H9 (cell line): ENCODE data around the gene ATP2B2. TPM values are rescaled to one million over a fixed set of nuclear protein-coding genes. Genes with fewer than 3 reads are reported as not detected.

ENCODE experiments used
- DNase-seq: peaks from one replicate; pipeline ENCODE4 v3.0.0-alpha.2; 2017
- H2AFZ ChIP-seq: one replicate; pipeline ENCODE4 v1.6.1; 2013; ENCODE audit warnings: mild to moderate bottlenecking, low read length, control low read depth, moderate library complexity
- H2AK5ac ChIP-seq: 2 replicates; pipeline ENCODE4 v1.6.1; 2013; ENCODE audit warnings: low read length, control low read depth, mixed read lengths; ENCODE audit not compliant: insufficient read length
- H2BK120ac ChIP-seq: one replicate; pipeline ENCODE4 v1.6.1; 2013; ENCODE audit warnings: low read depth, mild to moderate bottlenecking, low read length, control low read depth, inconsistent platforms; ENCODE audit not compliant: poor library complexity, severe bottlenecking
- H2BK12ac ChIP-seq: 2 replicates; pipeline ENCODE4 v1.6.1; 2013; ENCODE audit warnings: low read length, control low read depth, mixed read lengths, low read depth; ENCODE audit not compliant: insufficient read length
- H2BK15ac ChIP-seq: 2 replicates; pipeline ENCODE4 v1.6.1; 2013; ENCODE audit warnings: low read depth, low read length, control low read depth
- H2BK20ac ChIP-seq: one replicate; pipeline ENCODE4 v1.6.1; 2013; ENCODE audit warnings: low read depth, mild to moderate bottlenecking, low read length, control low read depth, inconsistent platforms; ENCODE audit not compliant: poor library complexity, severe bottlenecking
- H2BK5ac ChIP-seq: 2 replicates; pipeline ENCODE4 v1.6.1; 2013; ENCODE audit warnings: low read length, control low read depth, mixed read lengths; ENCODE audit not compliant: insufficient read length
- H3K14ac ChIP-seq: 2 replicates; pipeline ENCODE4 v1.6.1; 2013; ENCODE audit warnings: low read length, control low read depth; ENCODE audit not compliant: insufficient read depth
- H3K18ac ChIP-seq: 2 replicates; pipeline ENCODE4 v1.6.1; 2013; ENCODE audit warnings: low read depth, mild to moderate bottlenecking, mixed read lengths, low read length, control low read depth; ENCODE audit not compliant: insufficient read length
- H3K23ac ChIP-seq: 2 replicates; pipeline ENCODE4 v1.6.1; 2013; ENCODE audit warnings: low read length, control low read depth, mixed read lengths, low read depth; ENCODE audit not compliant: insufficient read length
- H3K23me2 ChIP-seq: 2 replicates; pipeline ENCODE4 v1.6.1; 2013; ENCODE audit warnings: low read depth, mild to moderate bottlenecking, mixed read lengths, low read length, control low read depth; ENCODE audit not compliant: insufficient read length, poor library complexity, severe bottlenecking
- H3K27ac ChIP-seq: 2 replicates; pipeline ENCODE4 v1.5.1; 2013; ENCODE audit warnings: low read length, control low read depth, mixed read lengths, low read depth; ENCODE audit not compliant: insufficient read length
- H3K27me3 ChIP-seq: 2 replicates; pipeline ENCODE4 v1.6.1; 2013; ENCODE audit warnings: low read length, control low read depth, inconsistent platforms; ENCODE audit not compliant: insufficient read depth
- H3K4ac ChIP-seq: 2 replicates; pipeline ENCODE4 v1.6.1; 2013; ENCODE audit warnings: low read depth, mild to moderate bottlenecking, control low read depth, inconsistent platforms, low read length, moderate library complexity
- H3K4me1 ChIP-seq: 2 replicates; pipeline ENCODE4 v1.6.1; 2013; ENCODE audit warnings: low read length, control low read depth, inconsistent platforms; ENCODE audit not compliant: insufficient read depth
- H3K4me2 ChIP-seq: 2 replicates; pipeline ENCODE4 v1.6.1; 2013; ENCODE audit warnings: low read length, control low read depth, mixed read lengths; ENCODE audit not compliant: insufficient read length, insufficient read depth
- H3K56ac ChIP-seq: 2 replicates; pipeline ENCODE4 v1.6.1; 2013; ENCODE audit warnings: low read depth, mild to moderate bottlenecking, mixed read lengths, low read length, control low read depth; ENCODE audit not compliant: insufficient read length
- H3K79me1 ChIP-seq: 2 replicates; pipeline ENCODE4 v1.6.1; 2013; ENCODE audit warnings: low read depth, mild to moderate bottlenecking, moderate library complexity, low read length, control low read depth, inconsistent platforms; ENCODE audit not compliant: insufficient read depth, poor library complexity, severe bottlenecking
- H3K79me2 ChIP-seq: 2 replicates; pipeline ENCODE4 v1.6.1; 2013; ENCODE audit warnings: low read length, control low read depth, inconsistent platforms; ENCODE audit not compliant: insufficient read depth
- H3K9ac ChIP-seq: 2 replicates; pipeline ENCODE4 v1.6.1; 2013; ENCODE audit warnings: low read length, control low read depth, mixed read lengths; ENCODE audit not compliant: insufficient read length; ENCODE audit errors: extremely low read depth
- H3K9me3 ChIP-seq: one replicate; pipeline ENCODE4 v1.6.1; 2013; ENCODE audit warnings: low read depth, low read length, inconsistent platforms; ENCODE audit not compliant: control insufficient read depth
- H3T11ph ChIP-seq: one replicate; pipeline ENCODE4 v1.6.1; 2013; ENCODE audit warnings: mild to moderate bottlenecking, low read length, control low read depth, inconsistent platforms
- H4K20me1 ChIP-seq: one replicate; pipeline ENCODE4 v1.6.1; 2013; ENCODE audit not compliant: control insufficient read depth, insufficient read length, insufficient read depth
- H4K5ac ChIP-seq: 2 replicates; pipeline ENCODE4 v1.6.1; 2013; ENCODE audit warnings: low read depth, mild to moderate bottlenecking, mixed read lengths, low read length, control low read depth; ENCODE audit not compliant: insufficient read length
- H4K8ac ChIP-seq: replicated peaks from 2 replicates; pipeline ENCODE4 v1.6.1; 2013; ENCODE audit warnings: low read length, control low read depth, mixed read lengths, low read depth; ENCODE audit not compliant: insufficient read length
- H4K91ac ChIP-seq: 2 replicates; pipeline ENCODE4 v1.6.1; 2013; ENCODE audit warnings: low read depth, mild to moderate bottlenecking, moderate library complexity, mixed read lengths, low read length, control low read depth; ENCODE audit not compliant: insufficient read length
- H3K27ac Mint-ChIP-seq, 3 experiments: 2 replicates in 2 of 3; 3 replicates in 1 of 3; pipeline ENCODE4 v1.8.0; 2020 to 2021; ENCODE audit warnings: mixed read lengths in 3 of 3, mild to moderate bottlenecking in 1 of 3, moderate library complexity in 1 of 3
- H3K27me3 Mint-ChIP-seq: 2 replicates; pipeline ENCODE4 v1.8.0; 2021; ENCODE audit warnings: low read depth, mild to moderate bottlenecking, moderate library complexity, mixed read lengths
- H3K36me3 Mint-ChIP-seq, 3 experiments: 2 replicates in 2 of 3; 3 replicates in 1 of 3; pipeline ENCODE4 v1.8.0; 2020 to 2021; ENCODE audit warnings: low read depth in 3 of 3, mixed read lengths in 3 of 3; ENCODE audit not compliant: insufficient read depth in 1 of 3
- H3K4me1 Mint-ChIP-seq, 2 experiments: 2 replicates each; pipeline ENCODE4 v1.8.0; 2020; ENCODE audit warnings: mixed read lengths in 2 of 2
- H3K4me3 Mint-ChIP-seq, 2 experiments: 2 replicates in 1 of 2; 3 replicates in 1 of 2; pipeline ENCODE4 v1.8.0; 2020 to 2021; ENCODE audit warnings: mild to moderate bottlenecking in 2 of 2, mixed read lengths in 2 of 2, moderate library complexity in 1 of 2
- H3K9me3 Mint-ChIP-seq, 2 experiments: 2 replicates in 1 of 2; 3 replicates in 1 of 2; pipeline ENCODE4 v1.8.0; 2020; ENCODE audit warnings: mild to moderate bottlenecking in 2 of 2, mixed read lengths in 2 of 2, moderate library complexity in 1 of 2
- WGBS: extraction: QIAGEN DNeasy Blood & Tissue Kit; methylation state at CpG from one replicate; pipeline ENCODE4 v1.1.7; 2013; ENCODE audit warnings: missing lambda C conversion rate, low lambda C conversion rate, mixed read lengths; ENCODE audit not compliant: insufficient read length; ENCODE audit errors: extremely low coverage; 5-methylcytosine and 5-hydroxymethylcytosine counted together
- total RNA-seq: library from RNA; stranded (reverse); gene quantifications from 2 replicates; pipeline ENCODE4 v1.2.1, GENCODE V29; 2021
- TF ChIP-seq, protein P1 (sequence below): fragments of 200-600 bp; sonication (generic); conservative IDR thresholded peaks from 3 replicates; pipeline ENCODE4 v1.8.0; 2021; ENCODE audit warnings: antibody characterized with exemption, mild to moderate bottlenecking

Gene ATP2B2
- total RNA-seq, 1 experiment from 2014 or later = 0.33 TPM

DNA sequence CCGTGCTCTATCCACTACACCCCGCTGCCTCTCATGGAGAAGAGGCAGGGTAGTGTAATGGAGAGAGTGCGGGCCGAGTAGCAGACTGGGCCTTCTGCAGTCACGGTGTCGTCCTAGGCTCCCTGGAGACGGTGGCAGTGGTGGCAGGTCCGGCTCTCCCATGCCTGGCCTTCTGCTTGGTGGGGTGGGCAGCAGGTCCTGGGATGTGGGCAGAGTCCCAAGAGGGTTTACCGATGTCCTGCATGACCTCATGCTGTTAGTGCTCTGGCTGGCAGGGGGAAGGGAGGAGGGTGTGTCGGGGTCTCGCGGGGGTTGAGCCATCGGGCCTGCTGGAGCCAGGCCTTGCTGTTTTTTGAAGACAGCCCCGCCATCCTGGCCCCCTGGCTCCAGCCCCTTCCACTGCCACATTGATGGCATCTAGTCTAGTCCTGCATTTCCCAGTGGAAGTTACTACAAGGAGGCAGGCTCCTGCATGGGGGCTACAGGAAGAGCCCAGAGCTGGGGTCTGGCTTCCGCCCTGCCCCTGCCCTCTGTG is 110.8 kb downstream of the ATP2B2 start:
- Mint-ChIP-seq H3K27ac (peak overlapping the region in 1 of 3 experiments; percentile 85; a peak in 1 of 7 replicates), H3K4me3 (no peak overlapping the region), H3K27me3 (peaks cover 6% of the 10 kb centered on the region), H3K36me3 (no peaks in the 10 kb centered on the region), H3K4me1 (peaks cover 35 to 36% of the 10 kb centered on the region in 2 experiments), H3K9me3 (no peaks in the 10 kb centered on the region)
- Histone ChIP-seq H3K23me2 (no peaks in the 10 kb centered on the region), H3K23ac (no peak overlapping the region), H2AK5ac (no peak overlapping the region), H2BK15ac (no peak overlapping the region), H4K8ac (no peak overlapping the region), H3K4me1 (peaks cover 15% of the 10 kb centered on the region), H3T11ph (no peak overlapping the region), H4K91ac (no peak overlapping the region), H3K9ac (no peak overlapping the region), H2BK120ac (no peak overlapping the region), H3K27me3 (no peaks in the 10 kb centered on the region), H2AFZ (no peak overlapping the region), H3K4me2 (no peak overlapping the region), H3K9me3 (no peaks in the 10 kb centered on the region), H3K56ac (no peak overlapping the region), H3K79me2 (no peaks in the 10 kb centered on the region), H2BK12ac (no peak overlapping the region), H3K14ac (peak overlapping the region; percentile 39; the same call in 1 of the 2 replicates), H3K27ac (no peak overlapping the region), H4K20me1 (no peaks in the 10 kb centered on the region), H2BK5ac (no peak overlapping the region), H3K18ac (no peak overlapping the region), H3K4ac (no peak overlapping the region), H2BK20ac (no peak overlapping the region), H4K5ac (no peak overlapping the region), H3K79me1 (no peaks in the 10 kb centered on the region)
- no CpG with 5 or more reads among the region's 15 CpGs for WGBS
- no peak for DNase-seq
- TF ChIP-seq, protein P1, sequence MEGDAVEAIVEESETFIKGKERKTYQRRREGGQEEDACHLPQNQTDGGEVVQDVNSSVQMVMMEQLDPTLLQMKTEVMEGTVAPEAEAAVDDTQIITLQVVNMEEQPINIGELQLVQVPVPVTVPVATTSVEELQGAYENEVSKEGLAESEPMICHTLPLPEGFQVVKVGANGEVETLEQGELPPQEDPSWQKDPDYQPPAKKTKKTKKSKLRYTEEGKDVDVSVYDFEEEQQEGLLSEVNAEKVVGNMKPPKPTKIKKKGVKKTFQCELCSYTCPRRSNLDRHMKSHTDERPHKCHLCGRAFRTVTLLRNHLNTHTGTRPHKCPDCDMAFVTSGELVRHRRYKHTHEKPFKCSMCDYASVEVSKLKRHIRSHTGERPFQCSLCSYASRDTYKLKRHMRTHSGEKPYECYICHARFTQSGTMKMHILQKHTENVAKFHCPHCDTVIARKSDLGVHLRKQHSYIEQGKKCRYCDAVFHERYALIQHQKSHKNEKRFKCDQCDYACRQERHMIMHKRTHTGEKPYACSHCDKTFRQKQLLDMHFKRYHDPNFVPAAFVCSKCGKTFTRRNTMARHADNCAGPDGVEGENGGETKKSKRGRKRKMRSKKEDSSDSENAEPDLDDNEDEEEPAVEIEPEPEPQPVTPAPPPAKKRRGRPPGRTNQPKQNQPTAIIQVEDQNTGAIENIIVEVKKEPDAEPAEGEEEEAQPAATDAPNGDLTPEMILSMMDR = no peak
